Suprapubic skin (tissue), 4 donors: ENCODE measurements around the gene MNAT1. TPM values are rescaled to one million over a fixed set of nuclear protein-coding genes. Genes with fewer than 3 reads are reported as not detected.

Source experiments
- DNase-seq, 2 donors: peaks; one replicate each; pipeline ENCODE4 v3.0.0-alpha.2; 2019; ENCODE audit warnings: low spot score in 2 of 2
- H3K27ac ChIP-seq: fragments of 200-600 bp; sonication (generic); one replicate; pipeline ENCODE4 v1.5.1; 2019
- H3K27me3 ChIP-seq: fragments of 200-600 bp; sonication (generic); one replicate; pipeline ENCODE4 v1.5.1; 2019
- H3K36me3 ChIP-seq: fragments of 200-600 bp; sonication (generic); one replicate; pipeline ENCODE4 v1.5.1; 2019
- H3K4me1 ChIP-seq: fragments of 200-600 bp; sonication (generic); one replicate; pipeline ENCODE4 v1.5.1; 2019
- H3K4me3 ChIP-seq: fragments of 200-600 bp; sonication (generic); one replicate; pipeline ENCODE4 v1.5.1; 2019; ENCODE audit warnings: mild to moderate bottlenecking
- H3K9me3 ChIP-seq: fragments of 200-600 bp; sonication (generic); one replicate; pipeline ENCODE4 v1.5.1; 2019
- CTCF ChIP-seq, 2 donors: fragments of 200-600 bp in 1 of 2; fragments of 450-650 bp in 1 of 2; sonication (generic) in 1 of 2; IDR thresholded peaks; one replicate each; pipeline ENCODE4 v1.5.1; 2016 to 2019; ENCODE audit warnings: antibody characterized with exemption in 2 of 2, mild to moderate bottlenecking in 1 of 2, moderate library complexity in 1 of 2
- EP300 ChIP-seq: sonication (generic); formaldehyde crosslinking; IDR thresholded peaks from one replicate; pipeline ENCODE4 v1.6.1; 2017; ENCODE audit warnings: antibody characterized with exemption
- POLR2A ChIP-seq, 2 donors: fragments of 450-650 bp; IDR thresholded peaks; one replicate each; pipeline ENCODE4 v1.6.1; 2017; ENCODE audit warnings: antibody characterized with exemption in 2 of 2, mild to moderate bottlenecking in 2 of 2, moderate library complexity in 2 of 2
- POLR2AphosphoS5 ChIP-seq, 3 donors: sonication (generic); formaldehyde crosslinking; IDR thresholded peaks; one replicate each; pipeline ENCODE4 v1.6.1; 2017; ENCODE audit warnings: antibody characterized with exemption in 3 of 3
- WGBS: methylation state at CpG from one replicate; pipeline ENCODE4 v1.1.5; 2018; 5-methylcytosine and 5-hydroxymethylcytosine counted together
- total RNA-seq, 4 donors: library from RNA; depleted of rRNA; stranded (reverse); fragments of >200 nt; gene quantifications; one replicate each; pipeline ENCODE4 v1.1.0, GENCODE V29; 2016

The MNAT1 gene
- total RNA-seq, 4 donors from 2014 or later: 13.1 to 38.8 (median 22.0) TPM

GRCh38 chr14:60965402-60965801 is 230.8 kb downstream of the MNAT1 start:
- TF ChIP-seq POLR2AphosphoS5 (IDR thresholded peaks at IDR 0.05) (no peak), CTCF (IDR thresholded peaks at IDR 0.05) (no peak), EP300 (no peak), POLR2A (IDR thresholded peaks at IDR 0.05) (no peak)
- no peak overlapping the region for H3K27ac ChIP-seq
- no peaks in the 10 kb centered on the region for H3K4me1 ChIP-seq
- no peaks in the 10 kb centered on the region for H3K9me3 ChIP-seq
- no peaks in the 10 kb centered on the region for H3K27me3 ChIP-seq
- DNase-seq: no peak
- no peak overlapping the region for H3K4me3 ChIP-seq
- H3K36me3 ChIP-seq: no peaks in the 10 kb centered on the region

GRCh38 chr14:60968099-60968498 is 233.5 kb downstream of the MNAT1 start:
- TF ChIP-seq POLR2A (IDR thresholded peaks at IDR 0.05): no peak
- no peak for TF ChIP-seq POLR2AphosphoS5 (IDR thresholded peaks at IDR 0.05)
- no peak for TF ChIP-seq EP300
- no peak for TF ChIP-seq CTCF (IDR thresholded peaks at IDR 0.05)

GRCh38 chr14:60968671-60969070 is 234.1 kb downstream of the MNAT1 start:
- no peak for DNase-seq
- H3K9me3 ChIP-seq: no peaks in the 10 kb centered on the region

More at GRCh38 chr14:60968099-60968498, 233.5 kb downstream of the MNAT1 start:
- no peaks in the 10 kb centered on the region for H3K9me3 ChIP-seq
- H3K27me3 ChIP-seq: no peaks in the 10 kb centered on the region
- DNase-seq: no peak
- 76% methylated on average over 1 of the region's 1 CpG for WGBS
- H3K4me1 ChIP-seq: no peaks in the 10 kb centered on the region
- H3K36me3 ChIP-seq: peaks cover 1% of the 10 kb centered on the region
- H3K27ac ChIP-seq: no peak overlapping the region
- no peak overlapping the region for H3K4me3 ChIP-seq

GRCh38 chr14:60970146-60970545 is 235.6 kb downstream of the MNAT1 start:
- Histone ChIP-seq H3K36me3 (peaks cover 11% of the 10 kb centered on the region), H3K4me1 (no peaks in the 10 kb centered on the region), H3K4me3 (no peak overlapping the region), H3K27me3 (no peaks in the 10 kb centered on the region), H3K27ac (no peak overlapping the region), H3K9me3 (no peaks in the 10 kb centered on the region)
- 88% methylated on average over 2 of the region's 2 CpGs for WGBS
- TF ChIP-seq EP300 (no peak), POLR2AphosphoS5 (IDR thresholded peaks at IDR 0.05) (no peak), POLR2A (IDR thresholded peaks at IDR 0.05) (no peak), CTCF (IDR thresholded peaks at IDR 0.05) (no peak)
- DNase-seq: no peak

More at GRCh38 chr14:60968671-60969070, 234.1 kb downstream of the MNAT1 start:
- H3K4me3 ChIP-seq: no peak overlapping the region
- no peak overlapping the region for H3K27ac ChIP-seq
- no peaks in the 10 kb centered on the region for H3K4me1 ChIP-seq
- H3K36me3 ChIP-seq: peaks cover 4% of the 10 kb centered on the region
- TF ChIP-seq POLR2A (IDR thresholded peaks at IDR 0.05) (no peak), EP300 (no peak), POLR2AphosphoS5 (IDR thresholded peaks at IDR 0.05) (no peak), CTCF (IDR thresholded peaks at IDR 0.05) (no peak)
- no peaks in the 10 kb centered on the region for H3K27me3 ChIP-seq

- Histone ChIP-seq H3K9me3 (no peaks in the 10 kb centered on the region), H3K27ac (no peak overlapping the region), H3K27me3 (no peaks in the 10 kb centered on the region), H3K4me3 (no peak overlapping the region), H3K4me1 (no peaks in the 10 kb centered on the region), H3K36me3 (peaks cover 20% of the 10 kb centered on the region)
- WGBS: 38% methylated on average over 2 of the region's 2 CpGs
- DNase-seq: no peak
- no peak for TF ChIP-seq CTCF (IDR thresholded peaks at IDR 0.05)
- no peak for TF ChIP-seq POLR2AphosphoS5 (IDR thresholded peaks at IDR 0.05)
- no peak for TF ChIP-seq EP300
- no peak for TF ChIP-seq POLR2A (IDR thresholded peaks at IDR 0.05)
Measured at GRCh38 chr14:60971271-60971670, 236.7 kb downstream of the MNAT1 start.
